SW 1271 (cell line): ENCODE data around the gene DPH2.
A peak's percentile ranks its signal among the peaks of the same experiment; 100 is the strongest.

Experiments
- DNase-seq, 2 experiments: peaks; one replicate each; lab custom pipeline; 2025; lab: John Stamatoyannopoulos, UW

DPH2 gene, protein sequence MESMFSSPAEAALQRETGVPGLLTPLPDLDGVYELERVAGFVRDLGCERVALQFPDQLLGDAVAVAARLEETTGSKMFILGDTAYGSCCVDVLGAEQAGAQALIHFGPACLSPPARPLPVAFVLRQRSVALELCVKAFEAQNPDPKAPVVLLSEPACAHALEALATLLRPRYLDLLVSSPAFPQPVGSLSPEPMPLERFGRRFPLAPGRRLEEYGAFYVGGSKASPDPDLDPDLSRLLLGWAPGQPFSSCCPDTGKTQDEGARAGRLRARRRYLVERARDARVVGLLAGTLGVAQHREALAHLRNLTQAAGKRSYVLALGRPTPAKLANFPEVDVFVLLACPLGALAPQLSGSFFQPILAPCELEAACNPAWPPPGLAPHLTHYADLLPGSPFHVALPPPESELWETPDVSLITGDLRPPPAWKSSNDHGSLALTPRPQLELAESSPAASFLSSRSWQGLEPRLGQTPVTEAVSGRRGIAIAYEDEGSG

GRCh38 chr1:43969746-43970466, at the start of gene DPH2:
DPH2 (plus strand) TSS chr1:43970010; CDS start chr1:43970176, 166 bp downstream.
- DNase-seq: peak; percentile 88 to 94

GRCh38 chr1:43921022-43921421, 48.8 kb upstream of the DPH2 start:
- DNase-seq: no peak

DNA sequence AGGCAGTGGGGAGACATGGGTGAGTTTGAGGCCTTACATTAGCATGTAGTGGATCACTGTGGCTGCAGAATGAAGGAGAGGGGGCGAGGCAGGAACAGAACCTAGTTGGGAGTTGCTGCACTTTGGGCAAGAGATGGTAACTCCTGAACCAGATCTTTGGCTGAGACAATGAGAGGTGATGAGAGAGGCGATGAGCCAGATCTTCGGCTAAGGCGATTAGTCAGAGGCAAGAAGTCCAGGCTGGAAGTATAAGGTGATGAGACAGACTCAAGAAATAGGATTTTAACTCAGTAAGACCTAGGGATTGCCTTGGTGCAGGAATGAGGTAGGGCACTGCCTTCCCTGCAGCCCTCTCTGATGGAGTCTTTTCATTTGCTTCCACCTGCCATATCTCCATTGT, 45.3 kb upstream of the DPH2 start:
- DNase-seq: no peak

DNA sequence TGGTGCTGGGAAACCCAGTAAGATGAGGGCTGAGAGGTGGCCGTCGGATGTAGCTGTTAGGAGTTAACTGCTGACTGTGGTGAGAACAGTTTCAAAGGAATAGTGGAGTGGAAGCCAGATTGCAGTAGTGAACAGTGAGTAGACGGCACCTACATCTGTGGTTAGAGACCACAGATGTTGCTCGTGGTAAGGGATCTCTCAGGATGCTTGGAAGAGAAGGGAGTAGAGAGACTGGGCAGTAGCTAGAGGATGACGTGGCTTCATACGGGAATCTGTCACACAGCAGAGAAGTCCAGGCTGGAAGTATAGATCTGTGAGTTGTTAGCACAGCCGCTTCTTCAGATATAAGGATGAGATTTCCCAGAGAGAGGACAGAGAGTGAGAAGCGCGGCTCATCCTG, 44.0 kb upstream of the DPH2 start:
- no peak for DNase-seq

- no peak for DNase-seq
Measured at GRCh38 chr1:43930168-43930948, 39.5 kb upstream of the DPH2 start.

DNA sequence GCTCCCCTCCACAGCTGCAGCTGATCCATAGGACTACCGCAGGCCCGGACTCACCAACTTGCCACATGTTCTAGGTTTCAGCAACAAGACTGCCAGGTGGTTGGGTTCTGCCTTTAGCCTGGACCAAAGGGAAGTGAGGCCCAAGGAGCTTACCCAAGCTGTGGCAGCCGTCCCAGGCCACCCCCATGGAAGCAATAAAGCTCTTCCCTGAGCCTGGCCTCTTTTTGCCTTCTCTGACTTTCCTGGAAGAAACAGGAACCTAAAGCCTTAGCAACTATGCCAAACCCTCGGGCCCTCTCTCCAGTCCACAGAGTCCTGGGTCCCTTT, 38.9 kb upstream of the DPH2 start:
- DNase-seq: no peak

DNA sequence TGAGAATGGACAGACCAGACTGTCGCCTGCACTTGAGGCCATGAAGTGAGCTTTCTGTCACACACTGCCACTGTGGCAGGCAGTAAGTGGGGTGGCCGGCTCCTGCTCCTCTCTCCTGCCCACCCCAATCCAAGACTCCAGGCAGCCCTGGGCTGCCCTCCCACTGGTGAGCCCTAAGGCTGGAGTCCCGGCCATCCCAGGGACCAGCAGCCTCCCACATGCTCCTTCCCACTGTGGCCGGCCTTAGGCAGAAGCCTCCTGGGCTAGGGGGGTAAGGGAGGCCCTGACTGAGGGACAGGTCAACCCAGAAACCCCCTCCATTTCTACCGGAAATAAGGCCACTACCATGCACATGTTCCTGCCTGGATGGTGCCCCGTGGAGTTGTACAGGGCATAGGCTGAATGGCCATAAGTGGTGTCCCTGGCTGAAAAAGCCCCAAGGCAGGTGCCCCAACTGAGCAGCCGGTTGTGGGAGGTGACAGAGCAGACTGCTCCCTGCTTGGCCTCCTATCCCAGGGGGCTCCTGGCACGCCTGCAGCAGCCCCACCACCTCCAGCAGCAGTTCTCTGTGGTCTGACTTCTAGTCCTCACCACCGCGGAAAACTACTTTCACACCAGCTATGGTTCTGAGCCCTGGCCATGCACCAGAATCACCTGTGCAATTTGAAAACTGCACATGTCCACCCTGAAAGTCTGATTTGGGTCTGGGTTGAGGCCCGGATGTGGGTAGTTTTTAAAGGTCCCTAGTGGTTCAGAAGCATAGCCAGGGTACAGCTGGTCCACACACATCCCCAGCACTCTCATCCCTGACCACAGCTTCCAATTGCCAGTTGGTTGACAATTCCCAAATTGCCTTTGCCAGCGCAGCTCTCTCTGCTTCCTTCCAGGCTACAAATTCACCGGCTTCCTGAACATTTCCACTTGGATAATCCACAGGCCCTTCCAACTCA, 37.8 kb upstream of the DPH2 start:
- no peak for DNase-seq

- DNase-seq: no peak
Measured at GRCh38 chr1:43932786-43933385, 36.9 kb upstream of the DPH2 start.

- DNase-seq: no peak
Measured at GRCh38 chr1:43933386-43934100, 36.3 kb upstream of the DPH2 start, which contains the start of gene ARTN. ARTN (plus strand) TSS chr1:43933801; CDS start chr1:43935657, 1,856 bp downstream.

- DNase-seq: peak in 1 of 2 experiments; percentile 36
Measured at GRCh38 chr1:43934101-43934985, 35.5 kb upstream of the DPH2 start.

DNA sequence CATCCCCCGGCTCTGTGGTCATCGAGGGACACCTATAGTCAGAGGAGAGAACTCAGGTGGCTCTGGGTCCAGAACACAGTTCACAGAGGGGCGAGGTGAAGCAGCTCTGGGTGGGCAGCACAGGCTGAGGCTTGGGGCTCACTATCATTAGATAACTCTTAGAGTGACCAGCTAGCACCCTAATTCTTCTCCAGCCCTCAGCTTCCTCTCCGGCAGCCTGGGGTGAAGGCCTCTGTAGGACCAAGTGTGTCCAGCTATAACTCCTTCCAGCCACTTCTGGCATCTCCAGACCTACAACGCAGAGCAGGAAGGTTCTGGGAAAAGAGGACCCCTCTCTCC, 34.9 kb upstream of the DPH2 start:
- no peak for DNase-seq

DNA sequence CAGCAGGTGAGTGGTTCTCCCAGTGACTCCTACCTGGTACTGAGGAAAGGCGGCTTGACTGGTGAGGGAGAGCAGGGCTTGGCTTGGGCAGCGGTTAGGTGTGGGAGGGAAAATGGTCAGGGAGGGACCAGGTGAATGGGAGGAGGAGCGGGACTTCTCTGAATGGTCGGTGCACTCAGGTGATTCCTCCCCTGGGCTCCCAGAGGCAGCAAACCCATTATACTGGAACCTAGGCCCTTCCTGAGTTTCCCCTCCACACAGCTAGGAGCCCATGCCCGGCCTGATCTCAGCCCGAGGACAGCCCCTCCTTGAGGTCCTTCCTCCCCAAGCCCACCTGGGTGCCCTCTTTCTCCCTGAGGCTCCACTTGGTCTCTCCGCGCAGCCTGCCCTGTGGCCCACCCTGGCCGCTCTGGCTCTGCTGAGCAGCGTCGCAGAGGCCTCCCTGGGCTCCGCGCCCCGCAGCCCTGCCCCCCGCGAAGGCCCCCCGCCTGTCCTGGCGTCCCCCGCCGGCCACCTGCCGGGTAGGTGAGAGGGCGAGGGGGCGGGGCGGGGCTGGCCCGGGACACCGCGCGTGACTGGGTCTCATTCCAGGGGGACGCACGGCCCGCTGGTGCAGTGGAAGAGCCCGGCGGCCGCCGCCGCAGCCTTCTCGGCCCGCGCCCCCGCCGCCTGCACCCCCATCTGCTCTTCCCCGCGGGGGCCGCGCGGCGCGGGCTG, 33.9 kb upstream of the DPH2 start:
- no peak for DNase-seq

DNA sequence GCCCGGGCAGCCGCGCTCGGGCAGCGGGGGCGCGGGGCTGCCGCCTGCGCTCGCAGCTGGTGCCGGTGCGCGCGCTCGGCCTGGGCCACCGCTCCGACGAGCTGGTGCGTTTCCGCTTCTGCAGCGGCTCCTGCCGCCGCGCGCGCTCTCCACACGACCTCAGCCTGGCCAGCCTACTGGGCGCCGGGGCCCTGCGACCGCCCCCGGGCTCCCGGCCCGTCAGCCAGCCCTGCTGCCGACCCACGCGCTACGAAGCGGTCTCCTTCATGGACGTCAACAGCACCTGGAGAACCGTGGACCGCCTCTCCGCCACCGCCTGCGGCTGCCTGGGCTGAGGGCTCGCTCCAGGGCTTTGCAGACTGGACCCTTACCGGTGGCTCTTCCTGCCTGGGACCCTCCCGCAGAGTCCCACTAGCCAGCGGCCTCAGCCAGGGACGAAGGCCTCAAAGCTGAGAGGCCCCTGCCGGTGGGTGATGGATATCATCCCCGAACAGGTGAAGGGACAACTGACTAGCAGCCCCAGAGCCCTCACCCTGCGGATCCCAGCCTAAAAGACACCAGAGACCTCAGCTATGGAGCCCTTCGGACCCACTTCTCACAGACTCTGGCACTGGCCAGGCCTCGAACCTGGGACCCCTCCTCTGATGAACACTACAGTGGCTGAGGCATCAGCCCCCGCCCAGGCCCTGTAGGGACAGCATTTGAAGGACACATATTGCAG, 33.2 kb upstream of the DPH2 start:
- no peak for DNase-seq

DNA sequence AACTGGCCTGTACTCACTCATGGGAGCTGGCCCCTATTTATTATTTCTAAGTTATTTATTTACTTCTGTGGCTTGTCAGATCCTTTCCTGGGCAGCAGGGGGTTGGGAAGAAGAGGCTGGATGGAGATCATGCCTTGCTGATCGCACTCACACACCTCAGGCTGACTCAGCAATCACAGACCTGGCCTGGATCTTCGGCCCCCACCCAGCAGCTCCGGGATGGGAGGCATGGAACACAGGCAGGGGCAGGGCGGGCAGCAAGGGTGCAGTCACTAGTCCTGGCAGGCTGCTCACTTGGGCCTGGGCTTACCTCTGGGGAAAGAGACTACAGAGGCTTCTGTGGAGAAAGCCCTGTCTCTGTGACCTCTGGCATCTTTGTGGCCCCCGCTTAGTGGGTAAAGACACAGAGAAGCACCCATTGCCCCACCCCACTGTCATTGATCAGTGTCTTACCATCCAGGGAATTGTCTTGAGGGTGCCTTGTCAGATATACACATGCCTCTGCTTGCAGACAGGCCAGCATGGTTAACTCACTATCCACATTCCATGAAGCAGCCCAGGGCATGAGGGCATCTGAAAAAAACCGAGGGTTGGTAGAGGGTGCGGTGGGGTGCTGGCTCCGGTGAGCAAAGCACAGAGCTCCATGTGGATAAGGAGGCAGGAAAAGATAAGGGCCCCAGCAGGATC, 32.5 kb upstream of the DPH2 start:
- DNase-seq: no peak

GRCh38 chr1:43938383-43938782, 31.4 kb upstream of the DPH2 start:
- no peak for DNase-seq

GRCh38 chr1:43938892-43939587, 30.8 kb upstream of the DPH2 start:
- no peak for DNase-seq

- no peak for DNase-seq
Measured at GRCh38 chr1:43942411-43942810, 27.4 kb upstream of the DPH2 start.
